Ammon's horn (tissue), 1 donor: Measurements from ENCODE around the gene TBC1D22A.

Experiments used
- DNase-seq: peaks from one replicate; pipeline ENCODE4 v3.0.0-alpha.2; 2016; ENCODE audit warnings: low spot score

TBC1D22A gene

GRCh38 chr22:47082505-47082904 is 320.1 kb downstream of the TBC1D22A start:
- no peak for DNase-seq

- DNase-seq, result no peak
Observed at GRCh38 chr22:47083379-47083986, 321.0 kb downstream of the TBC1D22A start.

DNA sequence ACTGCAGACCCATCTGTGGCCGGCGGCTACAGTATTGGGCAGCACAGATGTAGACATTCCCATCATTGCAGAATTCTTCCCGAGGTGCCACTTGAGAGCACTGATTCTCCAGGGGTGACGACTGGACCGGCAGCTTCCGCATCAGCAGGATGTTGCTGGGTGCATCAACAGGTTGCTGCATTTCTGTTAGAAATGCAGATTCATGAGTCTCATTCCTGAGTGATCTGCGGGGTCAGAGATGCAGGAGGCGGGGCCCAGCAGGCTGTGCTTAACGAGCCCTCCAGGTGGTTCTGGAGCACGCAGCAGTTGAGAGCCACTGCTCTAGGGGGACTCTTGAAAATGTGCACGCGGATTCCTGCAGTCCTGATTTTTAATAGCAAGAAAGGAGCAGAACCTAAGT is 321.8 kb downstream of the TBC1D22A start:
- no peak for DNase-seq

DNA sequence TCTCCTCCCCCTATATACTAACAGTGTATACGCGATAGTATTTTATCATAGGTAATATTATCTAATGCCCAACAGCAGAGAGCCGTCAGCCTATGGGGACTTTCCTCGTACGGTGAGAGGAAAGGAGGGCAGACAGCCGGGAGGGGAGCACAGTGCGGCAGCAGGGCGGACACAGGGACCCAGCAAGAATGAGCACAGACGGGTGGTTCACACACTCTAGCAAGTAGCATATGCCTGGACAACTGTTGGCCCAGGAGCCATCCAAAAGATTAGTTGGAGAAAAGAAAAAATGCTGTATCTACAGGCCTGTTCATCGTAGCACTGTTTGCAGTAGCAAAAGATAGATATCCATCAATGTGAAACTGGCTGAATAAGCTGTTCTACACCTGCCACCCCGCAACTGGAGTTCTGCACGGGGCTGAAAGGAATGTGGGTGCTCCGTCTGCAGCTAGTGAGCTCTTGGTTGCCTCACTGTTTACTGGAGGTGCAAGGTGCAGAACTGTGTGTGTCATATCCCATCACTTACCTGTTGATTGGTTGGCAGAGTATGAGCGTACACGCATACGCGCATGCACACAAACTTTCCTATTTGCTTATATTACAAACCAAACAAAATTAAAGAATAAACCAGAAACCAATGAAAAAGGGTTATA is 324.3 kb downstream of the TBC1D22A start:
- no peak for DNase-seq

DNA sequence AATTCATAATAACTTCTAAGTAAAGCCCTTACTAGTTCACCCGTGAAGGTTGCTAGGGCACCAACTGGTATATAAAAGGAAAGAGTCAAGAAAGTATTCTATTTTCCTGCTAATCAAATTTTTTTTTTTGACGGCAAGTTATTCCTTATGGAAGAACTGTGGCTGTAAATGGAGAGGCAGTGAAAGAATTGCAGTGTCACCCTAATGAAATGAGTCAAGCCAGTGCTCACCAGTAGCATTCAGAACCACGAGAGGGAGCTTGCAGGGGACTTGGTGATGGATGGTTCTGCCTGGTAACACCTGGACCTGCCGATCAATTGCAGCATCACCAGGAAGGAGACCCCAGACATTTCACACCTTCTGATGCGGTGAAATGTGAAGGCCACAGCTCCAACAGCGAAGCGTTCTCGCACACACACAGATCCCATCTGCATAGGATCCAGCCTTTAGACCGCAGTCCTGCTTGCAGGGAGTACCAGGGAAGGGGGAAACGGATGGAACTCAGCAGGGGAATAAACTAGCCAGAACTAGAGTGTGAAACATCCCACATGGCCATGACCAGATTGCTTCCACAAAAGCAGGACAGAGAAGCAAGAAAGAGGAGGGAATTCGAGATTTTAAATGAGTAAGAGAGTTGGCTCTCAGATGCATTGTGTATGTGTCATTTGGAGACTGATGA is 326.2 kb downstream of the TBC1D22A start:
- no peak for DNase-seq

DNA sequence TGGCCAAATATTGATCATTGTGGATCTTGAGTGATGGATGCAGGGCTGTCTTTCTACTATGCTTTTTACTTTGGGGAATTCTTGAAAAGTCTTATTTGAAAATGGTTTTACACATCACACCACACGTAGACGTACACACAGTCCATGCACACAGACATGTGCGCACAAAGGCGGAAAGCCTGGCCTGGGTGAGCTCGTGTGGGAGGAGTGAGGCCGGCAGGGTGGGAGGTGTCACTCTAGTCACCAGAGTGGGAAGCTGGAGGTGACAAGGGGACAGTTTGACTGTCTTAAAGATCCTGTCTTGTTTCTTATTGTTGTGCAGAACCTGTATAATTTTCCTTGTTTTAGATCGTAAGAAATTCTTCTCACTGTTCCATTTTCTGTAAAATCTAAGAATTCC is 326.9 kb downstream of the TBC1D22A start:
- DNase-seq, result no peak

DNA sequence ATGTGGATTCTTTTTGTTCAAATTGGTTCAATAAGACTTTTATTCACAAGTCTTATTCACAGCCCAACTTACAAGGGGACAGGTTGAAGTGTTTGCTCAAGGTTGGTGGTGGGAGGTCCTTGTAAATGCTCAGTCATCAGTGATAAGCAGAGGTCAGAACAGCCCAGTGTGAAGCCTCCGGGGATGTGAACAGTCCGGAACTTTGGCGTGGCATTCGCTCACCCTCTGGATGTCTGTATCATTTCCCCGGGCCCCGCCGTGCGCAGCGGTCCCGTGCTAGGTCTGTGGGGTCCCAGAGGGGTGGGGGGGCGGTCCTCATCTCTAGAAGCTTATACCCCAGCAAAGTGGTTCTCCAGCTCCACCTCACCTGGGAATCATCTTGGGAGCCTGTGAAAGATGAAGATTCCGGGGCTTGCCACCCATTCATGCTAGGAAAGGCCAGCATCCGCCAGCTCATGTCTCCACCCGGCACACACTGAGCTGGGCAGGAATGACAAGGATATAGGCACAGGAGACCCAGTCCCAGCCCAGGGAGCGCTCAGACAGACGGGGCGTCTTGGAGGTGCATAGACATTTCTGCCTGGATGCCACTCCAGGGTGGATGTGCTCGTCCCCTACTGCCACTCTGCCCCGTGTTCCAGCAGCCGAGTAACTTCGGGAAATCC is 327.5 kb downstream of the TBC1D22A start:
- no peak for DNase-seq

DNA sequence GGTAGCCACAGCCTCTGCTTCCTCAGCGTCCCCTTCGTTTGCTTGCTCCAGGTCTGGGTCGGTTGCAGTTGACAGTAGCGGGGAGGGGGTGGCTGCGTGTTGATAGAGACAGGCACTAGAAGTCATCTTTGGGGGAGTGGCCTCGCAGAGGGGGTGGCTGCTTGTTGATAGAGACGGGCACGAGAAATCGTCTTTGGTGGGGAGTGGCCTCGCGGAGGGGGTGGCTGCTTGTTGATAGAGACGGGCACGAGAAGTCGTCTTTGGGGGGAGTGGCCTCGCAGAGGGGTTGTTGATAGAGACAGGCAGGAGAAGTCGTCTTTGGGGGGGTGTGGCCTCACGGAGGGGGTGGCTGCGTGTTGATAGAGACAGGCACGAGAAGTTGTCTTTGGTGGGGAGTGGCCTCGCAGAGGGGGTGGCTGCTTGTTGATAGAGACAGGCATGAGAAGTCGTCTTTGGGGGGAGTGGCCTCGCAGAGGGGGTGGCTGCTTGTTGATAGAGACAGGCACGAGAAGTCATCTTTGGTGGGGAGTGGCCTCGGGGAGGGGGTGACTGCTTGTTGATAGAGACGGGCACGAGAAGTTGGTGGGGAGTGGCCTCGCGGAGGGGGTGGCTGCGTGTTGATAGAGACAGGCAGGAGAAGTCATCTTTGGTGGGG is 328.3 kb downstream of the TBC1D22A start:
- DNase-seq, result no peak

- no peak for DNase-seq
Observed at GRCh38 chr22:47091246-47091651, 328.8 kb downstream of the TBC1D22A start.

DNA sequence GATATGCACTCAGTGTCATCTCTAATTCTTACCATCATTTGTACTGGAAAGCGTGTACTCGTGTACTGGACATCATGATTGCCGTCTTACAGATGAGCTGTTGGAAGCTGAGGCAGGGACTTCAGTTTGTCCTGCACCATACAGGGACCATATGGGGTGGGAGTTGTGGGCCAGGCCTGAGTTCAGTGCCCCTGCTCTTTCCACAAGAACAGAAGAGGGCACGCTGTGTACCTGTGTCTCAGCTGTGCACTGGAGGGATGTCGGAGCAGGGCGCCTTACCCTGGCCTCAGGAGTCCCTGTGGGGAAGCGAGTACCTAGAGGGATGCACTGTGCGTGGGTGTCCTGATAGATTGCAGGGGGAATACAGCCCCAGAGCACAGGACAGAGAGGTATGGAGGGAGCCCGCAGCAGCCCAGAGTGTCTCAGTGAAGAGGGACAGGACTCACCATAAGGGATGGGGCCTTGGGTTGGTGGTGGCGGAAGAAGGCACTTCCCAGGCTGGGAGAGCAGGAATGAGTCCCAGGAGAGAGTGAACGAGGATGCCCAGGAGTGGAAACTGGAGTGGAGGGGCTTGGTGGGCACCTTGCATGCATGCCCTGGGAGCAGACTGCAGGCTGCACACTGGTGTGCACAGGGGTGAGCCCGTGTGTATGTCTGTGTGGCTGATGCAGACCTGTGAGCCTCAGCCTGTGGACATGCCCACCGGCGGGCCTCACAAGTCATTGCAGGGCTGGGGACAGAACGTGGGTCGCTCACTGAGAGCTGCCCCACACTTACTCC is 329.7 kb downstream of the TBC1D22A start:
- no peak for DNase-seq

DNA sequence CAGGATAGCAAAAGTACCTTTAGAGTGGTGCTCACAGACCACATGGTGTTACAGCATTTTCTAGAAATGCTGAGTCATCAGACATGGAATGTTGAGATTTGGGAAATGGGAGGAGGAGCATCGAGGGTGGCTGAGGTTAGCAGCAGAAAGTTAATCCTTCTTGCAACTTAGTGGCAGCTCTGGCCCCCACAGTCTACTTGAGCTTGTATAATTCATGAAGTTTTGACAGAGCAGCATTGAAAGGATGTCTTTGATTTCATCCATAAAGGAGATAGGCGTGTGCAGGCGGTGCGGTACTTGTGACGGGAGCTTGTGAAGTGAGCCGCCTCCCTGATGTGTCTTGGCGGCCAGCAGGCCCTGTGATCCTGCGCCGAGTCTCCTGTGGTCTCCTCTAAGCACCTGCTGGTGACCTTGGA is 330.5 kb downstream of the TBC1D22A start:
- no peak for DNase-seq

GRCh38 chr22:47093720-47094119 is 331.3 kb downstream of the TBC1D22A start:
- no peak for DNase-seq

DNA sequence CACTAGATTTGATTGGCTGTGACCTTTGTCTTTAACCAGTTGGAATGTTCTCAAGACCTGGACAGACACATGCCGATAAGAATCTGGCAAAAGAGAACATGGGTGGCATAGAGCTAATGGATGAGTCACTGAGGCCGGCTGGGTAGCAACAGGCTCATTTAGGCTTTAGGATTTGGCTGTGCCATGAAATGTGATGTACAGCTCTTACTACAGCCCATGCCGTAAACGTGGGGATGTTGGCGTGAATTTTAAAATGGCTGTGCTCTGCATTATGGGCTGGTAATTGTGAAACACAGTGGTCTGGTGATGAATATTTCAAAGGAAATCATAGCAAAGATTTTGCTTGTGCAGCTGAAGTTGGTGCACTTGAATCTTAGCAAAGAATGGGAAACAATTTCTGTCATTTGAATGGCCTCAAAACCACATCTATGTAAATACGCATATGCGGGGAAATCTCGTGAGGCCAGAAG is 332.4 kb downstream of the TBC1D22A start:
- DNase-seq, result no peak

DNA sequence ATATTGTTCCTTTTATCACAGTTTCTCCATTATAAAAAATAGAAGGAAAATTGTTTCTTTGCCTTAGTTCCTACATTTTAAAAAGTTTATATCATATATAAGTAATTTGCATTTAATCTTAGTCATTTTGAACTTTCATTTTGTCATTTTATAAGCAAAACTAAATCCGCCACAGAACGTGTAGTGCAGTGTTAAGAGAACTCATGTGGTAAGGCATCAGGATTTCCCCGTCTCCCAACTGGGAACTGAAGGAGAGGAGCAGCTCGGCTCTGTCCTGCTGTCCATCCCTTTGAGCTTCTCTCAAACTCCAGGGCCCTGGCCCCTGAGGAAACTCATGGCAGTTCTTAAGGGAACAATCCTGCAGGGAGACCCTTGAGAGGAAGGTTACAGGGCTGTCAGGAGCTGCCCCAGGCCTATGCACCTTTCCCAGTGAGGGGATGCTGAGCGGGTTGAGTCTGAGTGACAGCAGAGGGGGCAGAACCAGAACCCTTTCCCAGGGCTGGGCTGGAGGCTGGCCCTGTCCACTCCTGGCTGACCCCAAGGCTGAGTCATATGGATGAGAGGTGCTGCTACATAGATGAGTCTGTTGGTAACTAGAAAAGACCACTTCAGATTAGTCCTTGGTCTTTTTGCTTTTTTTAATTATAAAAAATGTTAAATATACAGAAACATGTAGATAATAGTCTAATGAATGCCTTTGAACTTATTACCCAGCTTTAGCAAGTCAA is 333.1 kb downstream of the TBC1D22A start:
- no peak for DNase-seq

GRCh38 chr22:47098121-47098520 is 335.7 kb downstream of the TBC1D22A start:
- DNase-seq, result no peak

GRCh38 chr22:47098554-47098953 is 336.1 kb downstream of the TBC1D22A start:
- no peak for DNase-seq

DNA sequence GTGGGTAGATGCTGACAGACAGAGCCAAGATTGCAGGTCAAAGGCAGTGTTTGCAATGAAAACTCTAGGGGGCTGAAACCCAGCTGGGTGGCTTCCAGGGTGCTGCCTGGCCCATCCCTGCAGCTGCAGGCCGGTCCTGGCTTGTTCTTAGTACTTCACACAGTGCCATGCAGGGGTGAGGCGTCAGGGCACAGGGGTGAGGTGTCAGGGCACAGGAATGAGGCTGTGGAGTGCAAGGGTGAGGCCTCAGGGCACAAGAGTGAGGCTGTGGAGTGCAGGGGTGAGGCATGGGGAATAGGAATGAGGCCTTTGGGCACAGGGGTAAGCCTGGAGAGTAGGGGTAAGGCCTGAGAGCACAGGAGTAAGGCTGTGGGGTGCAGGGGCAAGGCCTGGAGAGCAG is 337.6 kb downstream of the TBC1D22A start:
- no peak for DNase-seq

- no peak for DNase-seq
Observed at GRCh38 chr22:47100646-47101200, 338.3 kb downstream of the TBC1D22A start.

DNA sequence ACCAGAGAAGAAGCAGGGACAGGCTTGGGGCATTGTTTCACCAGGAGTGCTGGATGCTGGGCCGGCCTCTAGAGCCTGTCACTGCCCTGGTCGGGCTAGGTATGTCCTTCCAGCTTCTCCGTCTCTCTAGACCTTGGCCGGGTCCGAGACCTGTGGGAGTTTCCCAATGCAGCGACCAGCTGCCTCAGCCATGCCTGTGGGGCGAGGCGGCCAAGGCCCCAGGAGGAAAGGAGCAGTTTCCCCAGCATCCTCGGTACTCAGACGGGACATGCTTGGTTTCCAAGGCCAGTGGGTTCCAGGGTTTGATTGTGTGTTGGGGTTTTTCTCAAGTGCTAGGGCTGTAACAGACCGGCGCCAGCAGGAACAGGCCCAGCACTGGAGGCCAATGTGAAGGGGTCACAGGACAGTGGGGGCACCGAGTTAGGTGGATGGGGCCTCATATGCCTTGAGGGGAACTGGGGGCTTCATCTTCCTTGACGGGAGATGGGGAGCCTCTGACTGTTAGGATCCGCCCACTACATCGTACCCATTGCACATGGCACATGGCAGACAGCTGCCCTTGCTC is 339.0 kb downstream of the TBC1D22A start:
- DNase-seq, result no peak

GRCh38 chr22:47102081-47102480 is 339.6 kb downstream of the TBC1D22A start:
- no peak for DNase-seq
